PC-3 (cell line): ENCODE measurements around the gene INVS.

Experiments used
- CTCF ChIP-seq: fragments of 300-600 bp; sonication (generic); conservative IDR thresholded peaks from 2 replicates; pipeline ENCODE4 v1.5.1; 2017; ENCODE audit warnings: antibody characterized with exemption, low read depth, mild to moderate bottlenecking, low read length
- EZH2phosphoT487 ChIP-seq: fragments of 300-600 bp; sonication (generic); IDR thresholded peaks from 2 replicates; pipeline ENCODE4 v1.6.1; 2018; ENCODE audit warnings: mild to moderate bottlenecking, antibody characterized with exemption, low read length, borderline replicate concordance

- TF ChIP-seq CTCF = no peak
- no peak for TF ChIP-seq EZH2phosphoT487
These were observed 35.7 kb downstream of the INVS start for GRCh38 chr9:100134731-100135130.
